Spleen (tissue), 7 donors: ENCODE measurements around the gene FCN3.

Experiments
- CTCF ChIP-seq, 11 experiments: fragments of 200-600 bp in 7 of 11; fragments of 450-650 bp in 4 of 11; sonication (generic) in 4 of 11; IDR thresholded peaks in 8 of 11; conservative IDR thresholded peaks in 3 of 11; 1 replicate in 7 of 11; 2 replicates in 4 of 11; pipeline versions ENCODE4 v1.4.0 to v1.8.0; 2016 to 2021; ENCODE audit warnings: antibody characterized with exemption in 11 of 11, inconsistent platforms in 4 of 11, mild to moderate bottlenecking in 1 of 11
- POLR2A ChIP-seq, 3 donors: fragments of 450-650 bp; IDR thresholded peaks; one replicate each; pipeline ENCODE4 v1.5.1; 2017; ENCODE audit warnings: antibody characterized with exemption in 3 of 3, mild to moderate bottlenecking in 1 of 3
- donor health status: DM: no; HTN: no; CAD: no; lungs with moderate emphysema.
- donor health status: DM: no; HTN: no; CAD: no.
- donor health status: DM: no; HTN: no; CAD: no.

- TF ChIP-seq CTCF (IDR thresholded peaks at IDR 0.05 in 8 of 11, conservative IDR thresholded peaks at IDR 0.05 in 3 of 11) (peak; percentile 94 to 100 (median 99)), POLR2A (IDR thresholded peaks at IDR 0.05) (no peak)
These were observed 17.2 kb downstream of the FCN3 start for GRCh38 chr1:27357281-27358037.
